ENCODE data around the gene CXCL17.
A peak's percentile ranks its signal among the peaks of the same experiment; 100 is the strongest.

Gene CXCL17

DNA sequence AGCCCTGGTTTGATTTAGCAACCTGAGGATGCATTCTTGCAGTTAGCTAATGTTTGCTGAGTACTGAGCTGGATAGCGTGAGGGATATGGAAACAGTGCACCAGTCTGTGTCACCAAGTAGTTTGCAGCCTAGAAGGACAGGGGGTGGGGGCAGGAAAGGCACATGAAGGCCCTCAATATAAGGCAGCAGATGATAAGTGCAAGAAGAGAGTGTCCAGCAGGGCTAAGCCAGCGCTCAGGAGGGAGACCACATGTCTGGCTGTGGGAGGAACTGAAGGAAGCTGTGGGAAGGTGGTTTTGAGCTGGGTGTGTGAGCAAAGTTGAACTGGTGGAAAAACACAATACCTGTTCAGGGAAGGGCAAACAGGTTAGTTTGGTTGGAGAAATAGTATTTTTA is 1.7 kb downstream of the CXCL17 start:
- DNase-seq (ENCODE audit: extremely low spot score), result no peak
- POLR2A ChIA-PET, result interaction anchor here (0.6 kb wide), 1 partner anchor 894 kb away, joined by 3 read pairs; no protein-coding TSS in a partner anchor
- TF ChIP-seq, protein P1, sequence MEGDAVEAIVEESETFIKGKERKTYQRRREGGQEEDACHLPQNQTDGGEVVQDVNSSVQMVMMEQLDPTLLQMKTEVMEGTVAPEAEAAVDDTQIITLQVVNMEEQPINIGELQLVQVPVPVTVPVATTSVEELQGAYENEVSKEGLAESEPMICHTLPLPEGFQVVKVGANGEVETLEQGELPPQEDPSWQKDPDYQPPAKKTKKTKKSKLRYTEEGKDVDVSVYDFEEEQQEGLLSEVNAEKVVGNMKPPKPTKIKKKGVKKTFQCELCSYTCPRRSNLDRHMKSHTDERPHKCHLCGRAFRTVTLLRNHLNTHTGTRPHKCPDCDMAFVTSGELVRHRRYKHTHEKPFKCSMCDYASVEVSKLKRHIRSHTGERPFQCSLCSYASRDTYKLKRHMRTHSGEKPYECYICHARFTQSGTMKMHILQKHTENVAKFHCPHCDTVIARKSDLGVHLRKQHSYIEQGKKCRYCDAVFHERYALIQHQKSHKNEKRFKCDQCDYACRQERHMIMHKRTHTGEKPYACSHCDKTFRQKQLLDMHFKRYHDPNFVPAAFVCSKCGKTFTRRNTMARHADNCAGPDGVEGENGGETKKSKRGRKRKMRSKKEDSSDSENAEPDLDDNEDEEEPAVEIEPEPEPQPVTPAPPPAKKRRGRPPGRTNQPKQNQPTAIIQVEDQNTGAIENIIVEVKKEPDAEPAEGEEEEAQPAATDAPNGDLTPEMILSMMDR (IDR thresholded peaks at IDR 0.05; ENCODE audit: control extremely low read depth, extremely low read depth, low read depth, missing control alignments), result no peak
- CTCF ChIA-PET, result interaction anchor here (0.6 to 4.8 kb wide), 37 partner anchors 9 to 359 kb away, joined by 3 to 84 read pairs (median 8); partner anchors contain the start of genes CEACAM1 and POU2F2

GRCh38 chr19:42440357-42441048 is 2.2 kb downstream of the CXCL17 start:
- POLR2A ChIA-PET, result no interaction called here
- TF ChIP-seq, protein P1 (IDR thresholded peaks at IDR 0.05; ENCODE audit: control extremely low read depth, extremely low read depth, low read depth, missing control alignments), result peak; percentile 88
- CTCF ChIA-PET, result interaction anchor here (0.6 to 4.8 kb wide), 42 partner anchors 10 to 359 kb away, joined by 3 to 84 read pairs (median 7); partner anchors contain the start of genes CEACAM1 and POU2F2
- peak; percentile 75 for DNase-seq (ENCODE audit: extremely low spot score)

- ChIA-PET CTCF (interaction anchor here (3.2 to 3.8 kb wide), 2 partner anchors 16 to 93 kb away, joined by 31 to 58 read pairs; partner anchors contain the start of gene CEACAM1), POLR2A (no interaction called here)
- TF ChIP-seq, protein P1 (IDR thresholded peaks at IDR 0.05; ENCODE audit: control extremely low read depth, extremely low read depth, low read depth, missing control alignments), result no peak
- no peak for DNase-seq (ENCODE audit: extremely low spot score)
These were observed 6.7 kb downstream of the CXCL17 start for GRCh38 chr19:42436006-42436405.

GRCh38 chr19:42435316-42435715 is 7.4 kb downstream of the CXCL17 start:
- POLR2A ChIA-PET, result interaction anchor here (0.6 kb wide), 1 partner anchor 889 kb away, joined by 4 read pairs; no protein-coding TSS in a partner anchor
- TF ChIP-seq, protein P1 (IDR thresholded peaks at IDR 0.05; ENCODE audit: control extremely low read depth, extremely low read depth, low read depth, missing control alignments), result no peak
- no peak for DNase-seq (ENCODE audit: extremely low spot score)
- CTCF ChIA-PET, result interaction anchor here (1.1 to 3.8 kb wide), 2 partner anchors 15 to 29 kb away, joined by 3 to 31 read pairs; no protein-coding TSS in a partner anchor

- CTCF ChIA-PET, result interaction anchor here (0.9 to 3.8 kb wide), 18 partner anchors 8 to 325 kb away, joined by 3 to 31 read pairs (median 4); partner anchors contain the start of genes CEACAM1, CXCL17 and POU2F2
- TF ChIP-seq, protein P1 (IDR thresholded peaks at IDR 0.05; ENCODE audit: control extremely low read depth, extremely low read depth, low read depth, missing control alignments), result peak; percentile 85
- POLR2A ChIA-PET, result interaction anchor here (1.0 kb wide), 1 partner anchor 10 kb away, joined by 3 read pairs; no protein-coding TSS in a partner anchor
- DNase-seq (ENCODE audit: extremely low spot score), result peak; percentile 66
These were observed 9.1 kb downstream of the CXCL17 start for GRCh38 chr19:42433503-42434260.

GRCh38 chr19:42431486-42431885 is 11.3 kb downstream of the CXCL17 start:
- ChIA-PET POLR2A (no interaction called here), CTCF (interaction anchor here (1.0 to 2.4 kb wide), 2 partner anchors 9 to 11 kb away, joined by 6 to 15 read pairs; no protein-coding TSS in a partner anchor)
- no peak for DNase-seq (ENCODE audit: extremely low spot score)
- TF ChIP-seq, protein P1 (IDR thresholded peaks at IDR 0.05; ENCODE audit: control extremely low read depth, extremely low read depth, low read depth, missing control alignments), result no peak

Data from GM10248 (cell line).